ENCODE results near the gene RNF213.

DNA sequence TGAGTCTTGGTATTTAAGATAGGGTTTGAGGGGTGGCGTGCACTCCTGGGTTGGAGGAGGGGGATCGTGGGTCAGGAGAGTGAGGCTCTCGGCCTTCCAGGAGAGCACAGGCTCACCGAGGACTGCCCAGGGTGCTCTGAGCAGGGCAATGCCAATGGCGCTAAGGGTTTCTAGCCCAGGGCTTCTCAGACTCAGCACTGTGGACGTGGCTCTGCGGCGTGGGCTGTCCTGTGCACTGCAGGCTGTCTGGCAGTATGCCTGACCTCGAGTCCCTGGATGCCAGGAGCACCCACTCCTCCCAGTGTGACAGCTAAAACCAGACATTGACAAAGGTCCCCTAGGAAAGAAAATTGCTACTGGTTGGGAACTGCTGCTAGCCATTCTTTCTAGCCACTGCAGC, 117.1 kb downstream of the RNF213 start:
- TF ChIP-seq, protein P1, sequence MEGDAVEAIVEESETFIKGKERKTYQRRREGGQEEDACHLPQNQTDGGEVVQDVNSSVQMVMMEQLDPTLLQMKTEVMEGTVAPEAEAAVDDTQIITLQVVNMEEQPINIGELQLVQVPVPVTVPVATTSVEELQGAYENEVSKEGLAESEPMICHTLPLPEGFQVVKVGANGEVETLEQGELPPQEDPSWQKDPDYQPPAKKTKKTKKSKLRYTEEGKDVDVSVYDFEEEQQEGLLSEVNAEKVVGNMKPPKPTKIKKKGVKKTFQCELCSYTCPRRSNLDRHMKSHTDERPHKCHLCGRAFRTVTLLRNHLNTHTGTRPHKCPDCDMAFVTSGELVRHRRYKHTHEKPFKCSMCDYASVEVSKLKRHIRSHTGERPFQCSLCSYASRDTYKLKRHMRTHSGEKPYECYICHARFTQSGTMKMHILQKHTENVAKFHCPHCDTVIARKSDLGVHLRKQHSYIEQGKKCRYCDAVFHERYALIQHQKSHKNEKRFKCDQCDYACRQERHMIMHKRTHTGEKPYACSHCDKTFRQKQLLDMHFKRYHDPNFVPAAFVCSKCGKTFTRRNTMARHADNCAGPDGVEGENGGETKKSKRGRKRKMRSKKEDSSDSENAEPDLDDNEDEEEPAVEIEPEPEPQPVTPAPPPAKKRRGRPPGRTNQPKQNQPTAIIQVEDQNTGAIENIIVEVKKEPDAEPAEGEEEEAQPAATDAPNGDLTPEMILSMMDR (IDR thresholded peaks at IDR 0.05 in 2 of 3, conservative IDR thresholded peaks at IDR 0.05 in 1 of 3; ENCODE audit: borderline replicate concordance in 1 of 3, insufficient read depth in 1 of 3, low read depth in 2 of 3, low read length in 2 of 3) = no peak
- no peak for TF ChIP-seq EGR1 (IDR thresholded peaks at IDR 0.05; ENCODE audit: low read depth)
- TF ChIP-seq POLR2A (IDR thresholded peaks at IDR 0.05; ENCODE audit: borderline replicate concordance, extremely low read depth, insufficient read depth, insufficient read length) = no peak
- TF ChIP-seq, protein P2, sequence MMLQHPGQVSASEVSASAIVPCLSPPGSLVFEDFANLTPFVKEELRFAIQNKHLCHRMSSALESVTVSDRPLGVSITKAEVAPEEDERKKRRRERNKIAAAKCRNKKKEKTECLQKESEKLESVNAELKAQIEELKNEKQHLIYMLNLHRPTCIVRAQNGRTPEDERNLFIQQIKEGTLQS (IDR thresholded peaks at IDR 0.05) = no peak
- no peak for TF ChIP-seq SP1 (IDR thresholded peaks at IDR 0.05; ENCODE audit: low read depth)
- TF ChIP-seq YY1 (IDR thresholded peaks at IDR 0.05; ENCODE audit: extremely low read depth, insufficient replicate concordance, low read depth, low read length) = no peak
- TF ChIP-seq FOSL1 (IDR thresholded peaks at IDR 0.05; ENCODE audit: low read depth) = no peak
- TF ChIP-seq, protein P3, sequence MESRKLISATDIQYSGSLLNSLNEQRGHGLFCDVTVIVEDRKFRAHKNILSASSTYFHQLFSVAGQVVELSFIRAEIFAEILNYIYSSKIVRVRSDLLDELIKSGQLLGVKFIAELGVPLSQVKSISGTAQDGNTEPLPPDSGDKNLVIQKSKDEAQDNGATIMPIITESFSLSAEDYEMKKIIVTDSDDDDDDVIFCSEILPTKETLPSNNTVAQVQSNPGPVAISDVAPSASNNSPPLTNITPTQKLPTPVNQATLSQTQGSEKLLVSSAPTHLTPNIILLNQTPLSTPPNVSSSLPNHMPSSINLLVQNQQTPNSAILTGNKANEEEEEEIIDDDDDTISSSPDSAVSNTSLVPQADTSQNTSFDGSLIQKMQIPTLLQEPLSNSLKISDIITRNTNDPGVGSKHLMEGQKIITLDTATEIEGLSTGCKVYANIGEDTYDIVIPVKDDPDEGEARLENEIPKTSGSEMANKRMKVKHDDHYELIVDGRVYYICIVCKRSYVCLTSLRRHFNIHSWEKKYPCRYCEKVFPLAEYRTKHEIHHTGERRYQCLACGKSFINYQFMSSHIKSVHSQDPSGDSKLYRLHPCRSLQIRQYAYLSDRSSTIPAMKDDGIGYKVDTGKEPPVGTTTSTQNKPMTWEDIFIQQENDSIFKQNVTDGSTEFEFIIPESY (IDR thresholded peaks at IDR 0.05; ENCODE audit: extremely low read depth, insufficient replicate concordance, low read length) = no peak
- TF ChIP-seq MAX (IDR thresholded peaks at IDR 0.05) = no peak
- no peak for TF ChIP-seq EZH2 (IDR thresholded peaks at IDR 0.05)
- TF ChIP-seq, protein P4, sequence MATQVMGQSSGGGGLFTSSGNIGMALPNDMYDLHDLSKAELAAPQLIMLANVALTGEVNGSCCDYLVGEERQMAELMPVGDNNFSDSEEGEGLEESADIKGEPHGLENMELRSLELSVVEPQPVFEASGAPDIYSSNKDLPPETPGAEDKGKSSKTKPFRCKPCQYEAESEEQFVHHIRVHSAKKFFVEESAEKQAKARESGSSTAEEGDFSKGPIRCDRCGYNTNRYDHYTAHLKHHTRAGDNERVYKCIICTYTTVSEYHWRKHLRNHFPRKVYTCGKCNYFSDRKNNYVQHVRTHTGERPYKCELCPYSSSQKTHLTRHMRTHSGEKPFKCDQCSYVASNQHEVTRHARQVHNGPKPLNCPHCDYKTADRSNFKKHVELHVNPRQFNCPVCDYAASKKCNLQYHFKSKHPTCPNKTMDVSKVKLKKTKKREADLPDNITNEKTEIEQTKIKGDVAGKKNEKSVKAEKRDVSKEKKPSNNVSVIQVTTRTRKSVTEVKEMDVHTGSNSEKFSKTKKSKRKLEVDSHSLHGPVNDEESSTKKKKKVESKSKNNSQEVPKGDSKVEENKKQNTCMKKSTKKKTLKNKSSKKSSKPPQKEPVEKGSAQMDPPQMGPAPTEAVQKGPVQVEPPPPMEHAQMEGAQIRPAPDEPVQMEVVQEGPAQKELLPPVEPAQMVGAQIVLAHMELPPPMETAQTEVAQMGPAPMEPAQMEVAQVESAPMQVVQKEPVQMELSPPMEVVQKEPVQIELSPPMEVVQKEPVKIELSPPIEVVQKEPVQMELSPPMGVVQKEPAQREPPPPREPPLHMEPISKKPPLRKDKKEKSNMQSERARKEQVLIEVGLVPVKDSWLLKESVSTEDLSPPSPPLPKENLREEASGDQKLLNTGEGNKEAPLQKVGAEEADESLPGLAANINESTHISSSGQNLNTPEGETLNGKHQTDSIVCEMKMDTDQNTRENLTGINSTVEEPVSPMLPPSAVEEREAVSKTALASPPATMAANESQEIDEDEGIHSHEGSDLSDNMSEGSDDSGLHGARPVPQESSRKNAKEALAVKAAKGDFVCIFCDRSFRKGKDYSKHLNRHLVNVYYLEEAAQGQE (IDR thresholded peaks at IDR 0.05; ENCODE audit: low read depth) = no peak
